GM19397 (cell line): Measurements from ENCODE around the gene TNNT2.

Source experiments
- ATAC-seq: cut with Tn5 transposase; IDR thresholded peaks from one replicate; pipeline ENCODE4 v1.9.1; 2021; ENCODE audit warnings: mild to moderate bottlenecking, moderate library complexity; ENCODE audit not compliant: unreplicated experiment

The TNNT2 gene

GRCh38 chr1:201377611-201378092 lies at the start of gene TNNT2:
Gene TNNT2 (minus strand): TSS chr1:201377680. CDS start chr1:201373254, 4,426 bp downstream.
- no peak for ATAC-seq

DNA sequence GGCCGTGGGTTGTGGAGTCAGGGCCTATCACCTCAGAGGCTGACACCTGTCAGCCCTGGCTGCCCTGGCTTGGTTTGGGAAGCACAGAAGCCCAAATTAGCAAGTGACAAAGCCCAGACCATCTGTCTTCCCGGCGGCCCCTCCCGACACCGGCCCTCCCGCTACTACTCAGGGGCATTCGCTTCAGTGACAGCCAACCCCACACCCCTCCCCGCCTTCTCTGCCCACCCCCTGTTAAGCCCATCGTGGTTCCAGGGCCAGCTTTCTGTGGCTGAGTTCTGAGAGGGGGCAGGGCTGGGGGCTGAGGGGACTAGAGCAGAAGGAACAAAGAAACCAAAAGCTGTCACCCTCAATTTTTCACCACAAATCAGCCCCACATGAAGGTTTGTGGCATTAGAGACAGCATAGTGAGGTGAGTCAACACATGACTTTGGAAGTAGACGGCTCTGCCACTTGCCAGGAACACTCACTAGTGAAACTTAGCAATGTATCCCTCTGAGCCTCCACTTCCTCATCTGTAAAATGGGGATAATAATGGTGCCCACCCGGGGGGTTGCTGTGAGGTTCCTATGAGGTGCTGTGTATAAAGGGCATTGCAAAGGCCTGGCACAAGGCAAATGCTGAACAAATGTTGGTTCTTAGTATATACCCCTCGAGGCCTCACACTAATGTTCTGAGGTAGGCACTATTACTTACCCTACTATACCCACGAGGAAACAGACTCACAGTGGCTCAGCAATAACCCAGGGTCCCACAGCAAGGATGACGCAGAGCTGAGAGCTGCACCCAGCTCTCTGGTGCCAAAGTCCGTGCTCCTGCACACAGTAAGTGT lies 49.2 kb upstream of the TNNT2 start:
- ATAC-seq, result no peak

DNA sequence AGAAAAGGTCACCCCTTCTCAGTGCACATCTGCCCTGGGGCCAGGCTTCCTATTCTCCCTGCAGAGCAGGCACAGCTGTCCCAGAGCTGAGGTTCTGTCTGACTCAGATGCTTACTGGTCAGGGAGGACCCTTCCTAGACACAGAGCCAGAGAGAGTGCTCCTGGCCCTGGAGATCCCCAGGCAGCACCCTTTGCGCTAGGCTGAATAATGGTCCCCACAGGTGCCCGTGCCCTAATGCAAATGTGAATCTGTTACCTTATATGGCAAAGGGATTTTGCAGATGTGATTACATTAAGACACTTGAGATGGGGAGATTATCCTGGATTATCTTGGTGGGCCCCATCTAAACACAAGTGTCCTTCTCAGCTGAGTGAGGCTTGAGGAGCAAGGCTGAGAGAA lies 46.7 kb upstream of the TNNT2 start:
- ATAC-seq, result no peak

- ATAC-seq, result no peak
Measured at GRCh38 chr1:201423655-201424054, 46.2 kb upstream of the TNNT2 start.

GRCh38 chr1:201422436-201423030 lies 45.1 kb upstream of the TNNT2 start:
- no peak for ATAC-seq

DNA sequence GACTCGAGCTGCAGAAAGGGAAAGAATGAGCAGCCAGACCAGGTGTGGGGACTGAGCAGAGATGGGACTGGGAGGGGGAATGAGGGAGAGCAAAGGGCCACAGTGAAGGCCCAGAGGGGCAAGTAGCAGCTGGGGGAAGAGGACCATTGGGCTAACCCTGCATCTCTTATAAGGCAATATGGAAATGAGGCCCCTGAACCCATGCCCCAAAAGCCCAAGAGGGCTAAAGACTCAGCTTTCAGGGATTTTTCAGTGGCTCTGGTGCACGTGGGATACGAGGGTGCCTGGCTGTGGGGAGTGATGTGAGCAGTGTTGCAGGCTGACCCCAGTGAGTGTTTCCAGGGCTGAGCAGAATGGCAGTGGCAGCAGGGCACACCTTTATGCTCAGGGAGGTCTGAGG lies 44.5 kb upstream of the TNNT2 start:
- ATAC-seq, result no peak

DNA sequence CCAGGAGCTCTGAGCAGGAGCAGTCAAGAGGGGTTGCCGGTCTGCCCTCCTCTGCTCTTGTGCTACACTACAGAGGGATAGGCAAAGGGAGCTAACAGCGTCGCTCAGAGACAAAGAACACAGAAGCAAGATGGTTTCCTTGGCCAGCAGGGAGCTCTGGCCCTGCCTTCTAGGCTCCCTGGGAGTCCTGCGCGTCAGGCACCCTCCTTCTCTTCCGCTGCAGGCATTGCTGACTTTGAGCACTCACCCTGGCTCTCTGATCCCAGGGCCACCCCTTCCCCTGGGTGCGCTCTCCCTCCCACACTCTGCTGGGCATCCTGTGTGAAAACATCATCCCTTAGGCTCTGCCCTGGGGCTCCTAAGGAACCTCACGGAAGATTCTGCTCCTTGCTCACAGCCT lies 43.6 kb upstream of the TNNT2 start:
- no peak for ATAC-seq

GRCh38 chr1:201420608-201421002 lies 43.1 kb upstream of the TNNT2 start:
- ATAC-seq, result no peak

DNA sequence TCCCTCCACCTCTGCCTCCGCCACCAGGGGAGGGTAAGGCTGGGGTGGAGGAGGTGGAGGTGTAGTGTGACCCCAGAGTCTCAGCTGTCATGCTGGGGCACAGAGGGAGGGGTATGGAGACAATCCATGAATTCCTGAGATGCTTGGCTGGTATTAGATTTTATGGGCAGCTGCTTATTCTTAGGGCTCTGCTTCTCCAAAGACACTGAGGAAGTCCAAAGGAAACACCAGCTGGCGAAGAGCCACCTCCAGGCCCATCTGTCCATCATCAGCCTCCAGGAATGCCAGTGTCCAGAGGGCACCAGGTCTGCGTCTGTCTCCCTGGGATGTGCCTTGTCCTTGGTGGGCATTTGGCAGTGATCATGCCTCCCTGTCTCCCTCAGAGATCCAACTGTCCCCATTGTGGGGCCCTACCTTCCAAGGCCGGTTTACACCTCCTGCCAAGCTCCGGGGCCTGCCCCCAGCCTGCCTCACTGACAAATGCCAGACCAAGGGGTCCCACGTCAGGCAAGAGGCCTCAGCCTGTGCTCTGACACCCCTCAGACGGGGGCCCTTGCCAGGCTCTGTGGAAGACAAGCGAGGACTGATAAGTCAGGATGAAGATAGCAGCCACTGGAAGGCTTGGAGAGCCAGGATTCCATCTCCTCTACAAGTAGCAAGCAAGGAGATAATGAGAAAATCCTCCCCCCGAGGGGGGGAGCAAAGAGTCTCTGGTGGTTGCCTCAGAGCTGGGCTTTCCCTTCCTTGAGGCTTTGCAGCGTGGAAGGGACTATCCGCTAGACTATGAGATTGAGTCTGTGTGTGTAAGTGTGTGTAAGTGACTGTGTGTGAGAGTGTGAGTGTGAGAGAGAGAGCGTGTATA lies 42.5 kb upstream of the TNNT2 start:
- ATAC-seq, result no peak

DNA sequence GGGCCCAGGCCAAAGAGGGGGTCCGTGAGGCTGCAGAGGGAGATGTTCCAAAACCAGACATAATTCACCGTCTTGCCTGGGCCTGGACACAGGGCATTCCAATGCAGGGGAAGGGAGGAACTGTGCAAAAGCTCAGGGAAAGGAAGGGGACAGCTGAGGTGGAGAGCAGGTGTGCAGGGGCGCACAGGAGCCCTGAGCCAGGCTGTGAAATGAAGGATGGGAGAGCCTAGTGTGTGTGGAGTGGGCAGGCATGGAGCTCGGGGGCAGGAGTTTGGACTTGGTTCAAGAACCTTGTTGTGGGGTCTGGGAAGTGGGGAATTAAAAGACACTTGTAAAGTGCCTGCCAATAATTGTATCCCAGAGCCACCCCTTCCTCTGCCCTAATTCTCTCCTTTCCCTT lies 41.8 kb upstream of the TNNT2 start:
- ATAC-seq, result no peak

DNA sequence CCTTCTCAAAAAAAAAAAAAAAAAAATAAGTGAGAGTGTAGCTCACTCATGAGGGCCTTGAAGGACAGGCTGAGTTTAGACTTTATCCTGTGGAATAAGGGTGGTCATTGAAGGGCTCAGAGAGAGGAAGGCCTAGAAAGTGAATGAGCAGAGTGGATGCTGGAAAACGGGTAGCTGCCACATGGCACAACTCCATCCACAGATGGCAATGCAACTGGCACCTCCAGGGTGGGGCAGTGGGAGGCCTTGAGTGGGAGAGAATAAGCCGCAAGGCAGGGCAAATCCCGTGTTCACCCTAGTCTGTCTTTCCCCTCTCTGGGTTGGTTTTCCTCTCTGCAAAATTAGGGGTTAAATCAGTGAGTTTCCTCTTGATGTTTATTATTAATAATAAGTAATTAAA lies 41.0 kb upstream of the TNNT2 start:
- no peak for ATAC-seq

- ATAC-seq, result no peak
Measured at GRCh38 chr1:201414051-201414738, 36.7 kb upstream of the TNNT2 start.

DNA sequence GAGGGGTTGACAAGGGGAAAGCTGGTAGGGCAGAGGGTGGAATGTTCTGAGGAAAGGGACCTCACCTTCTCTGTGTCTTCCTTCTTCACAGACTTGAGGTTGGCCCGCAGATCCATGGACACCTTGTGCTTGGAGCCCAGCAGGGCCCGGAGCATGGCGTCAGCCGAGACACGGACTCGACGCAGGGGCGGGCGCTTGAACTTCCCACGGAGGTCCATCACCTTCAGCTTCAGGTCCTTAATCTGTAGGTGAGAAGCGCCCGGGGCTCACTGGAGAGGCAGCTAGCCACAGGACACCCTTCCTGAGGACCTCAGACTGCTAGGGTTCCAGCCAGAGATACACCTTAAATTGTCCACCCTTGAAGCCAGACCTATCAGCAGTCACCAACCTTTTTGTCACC lies 33.8 kb upstream of the TNNT2 start:
- no peak for ATAC-seq

DNA sequence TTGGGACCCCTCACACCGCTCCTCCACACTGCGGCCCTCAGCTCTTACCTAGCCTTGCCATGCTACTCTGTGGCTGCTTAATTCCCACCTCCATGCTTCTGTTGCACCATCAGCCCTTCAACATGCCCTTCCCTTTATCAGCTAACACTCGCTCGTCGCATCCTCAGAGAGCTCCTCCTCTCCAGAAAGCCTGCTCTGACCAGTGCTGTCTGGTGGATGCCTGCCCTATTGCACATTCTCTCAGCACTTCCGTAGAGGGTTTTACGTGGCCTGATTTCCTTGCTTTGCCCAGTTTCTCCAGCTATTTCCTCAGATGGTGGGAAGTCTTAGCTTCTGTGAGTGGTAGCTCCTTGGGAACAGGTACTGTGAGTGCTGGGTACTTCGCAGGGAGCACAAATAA lies 32.0 kb upstream of the TNNT2 start:
- ATAC-seq, result no peak

GRCh38 chr1:201408834-201409200 lies 31.3 kb upstream of the TNNT2 start:
- no peak for ATAC-seq

DNA sequence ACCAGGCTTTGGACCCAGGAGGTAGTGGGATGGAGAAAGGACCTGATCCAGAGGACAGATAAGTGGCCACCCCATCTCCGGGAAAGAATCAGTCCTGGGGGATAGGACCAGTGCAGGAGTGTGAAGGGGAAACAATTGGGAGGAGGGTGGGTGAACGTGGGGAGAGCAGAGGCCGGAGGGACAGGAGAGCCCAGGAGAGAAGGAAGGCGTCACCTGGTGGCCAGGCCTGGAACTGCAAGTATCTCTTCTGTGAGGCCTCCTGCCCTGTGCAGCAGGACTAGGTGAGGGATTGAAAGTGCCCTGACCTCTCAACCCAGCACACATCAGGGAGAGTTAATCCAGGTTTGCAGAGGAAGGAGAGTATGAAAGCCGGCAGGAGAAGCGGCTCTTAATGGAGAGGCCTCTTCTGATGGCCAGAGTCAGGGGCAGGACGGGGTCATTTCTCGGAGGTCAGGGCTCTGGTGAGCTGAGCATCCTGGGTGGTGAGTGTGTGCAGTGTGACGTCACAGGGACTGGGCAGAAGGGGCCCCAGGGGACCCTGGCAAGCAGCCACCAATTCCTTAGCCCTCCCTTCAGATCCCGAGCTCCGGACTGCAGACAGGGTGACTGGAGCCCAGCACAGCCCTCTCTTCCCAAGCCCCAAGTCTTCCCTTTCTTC lies 30.8 kb upstream of the TNNT2 start:
- peak; percentile 43 for ATAC-seq

GRCh38 chr1:201406831-201407406 lies 29.4 kb upstream of the TNNT2 start:
- ATAC-seq, result no peak

- ATAC-seq, result no peak
Measured at GRCh38 chr1:201405484-201405831, 28.0 kb upstream of the TNNT2 start.

GRCh38 chr1:201404722-201405483 lies 27.4 kb upstream of the TNNT2 start:
- ATAC-seq, result no peak
